ENCODE data around the gene MORN3. TPM values are rescaled to one million over a fixed set of nuclear protein-coding genes. Genes with fewer than 3 reads are reported as not detected.

Gene MORN3
- polyA plus RNA-seq, 2 of the 4 experiments (the other 2 are of a cell fraction) = 0.17 to 0.47 TPM

DNA sequence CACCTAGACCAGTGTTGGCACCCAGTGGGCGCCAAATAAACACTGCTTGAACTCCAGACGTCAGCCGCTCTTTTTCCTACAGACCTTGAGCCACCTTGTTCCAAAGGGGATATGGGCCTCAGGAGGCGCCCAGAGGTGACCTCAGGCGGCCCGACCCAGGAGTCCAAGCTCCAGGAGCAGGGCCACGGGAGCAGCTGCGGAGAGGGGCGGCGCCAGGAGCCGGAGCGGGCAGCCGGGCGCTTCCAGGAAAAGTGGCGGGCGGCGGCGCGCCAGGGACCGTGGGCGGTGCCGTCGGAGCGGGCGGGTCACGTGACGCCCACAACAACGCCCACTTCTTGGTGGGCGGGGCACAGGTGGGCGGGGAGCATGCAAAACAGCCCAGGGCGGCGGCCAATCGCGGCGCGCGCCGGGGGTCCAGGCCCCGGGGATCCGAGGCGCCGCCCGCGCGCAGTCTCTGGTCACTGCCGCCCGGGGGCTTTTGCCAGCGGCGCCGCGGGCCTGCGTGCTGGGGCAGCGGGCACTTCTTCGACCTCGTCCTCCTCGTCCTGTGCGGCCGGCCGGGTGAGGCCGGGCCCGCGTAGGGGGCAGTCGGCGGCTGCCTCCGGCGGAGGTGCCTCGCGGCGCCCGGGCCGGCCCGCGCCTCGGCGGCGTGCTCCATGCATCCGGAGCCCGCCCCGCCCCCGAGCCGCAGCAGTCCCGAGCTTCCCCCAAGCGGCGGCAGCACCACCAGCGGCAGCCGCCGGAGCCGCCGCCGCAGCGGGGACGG lies 43.2 kb downstream of the MORN3 start, which contains the start of gene ORAI1:
ORAI1 (plus strand) TSS at position 444 of the 766 bp plus-strand sequence.
- Histone ChIP-seq H3K27ac (peak within 1 kb of the TSS; percentile 77 to 92), H3K4me1 (peaks cover 32% of the 10 kb centered on the region), H3K9me3 (no peaks in the 10 kb centered on the region), H3K4me2 (peak within 1 kb of the TSS; percentile 85), H3K4me3 (peak within 1 kb of the TSS; percentile 67)
- ChIA-PET POLR2A (interaction anchor here (0.6 to 3.4 kb wide), 16 partner anchors 10 to 174 kb away, joined by 3 to 24 read pairs (median 5); partner anchors contain the start of gene KDM2B), CTCF (interaction anchor here (0.6 to 12.4 kb wide), 27 partner anchors 11 to 183 kb away, joined by 3 to 190 read pairs (median 6); partner anchors contain the start of genes KDM2B, MORN3 and RHOF)
- peak; percentile 80 to 87 for ATAC-seq
- no peak for FAIRE-seq
- no peak for TF ChIP-seq HOXA7 (CRISPR knock-in tag; IDR thresholded peaks at IDR 0.05)
- no peak for TF ChIP-seq HEYL (CRISPR knock-in tag; IDR thresholded peaks at IDR 0.05)
- TF ChIP-seq ZFP36 (IDR thresholded peaks at IDR 0.05; ENCODE audit: borderline replicate concordance, partially characterized antibody) = no peak
- no peak for TF ChIP-seq MAZ (IDR thresholded peaks at IDR 0.05; ENCODE audit: borderline replicate concordance, low read depth, low read length)
- TF ChIP-seq, protein P1, sequence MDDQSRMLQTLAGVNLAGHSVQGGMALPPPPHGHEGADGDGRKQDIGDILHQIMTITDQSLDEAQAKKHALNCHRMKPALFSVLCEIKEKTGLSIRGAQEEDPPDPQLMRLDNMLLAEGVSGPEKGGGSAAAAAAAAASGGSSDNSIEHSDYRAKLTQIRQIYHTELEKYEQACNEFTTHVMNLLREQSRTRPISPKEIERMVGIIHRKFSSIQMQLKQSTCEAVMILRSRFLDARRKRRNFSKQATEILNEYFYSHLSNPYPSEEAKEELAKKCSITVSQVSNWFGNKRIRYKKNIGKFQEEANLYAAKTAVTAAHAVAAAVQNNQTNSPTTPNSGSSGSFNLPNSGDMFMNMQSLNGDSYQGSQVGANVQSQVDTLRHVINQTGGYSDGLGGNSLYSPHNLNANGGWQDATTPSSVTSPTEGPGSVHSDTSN (IDR thresholded peaks at IDR 0.05) = peak; percentile 63; the same call in 1 of the 2 replicates
- TF ChIP-seq, protein P2, sequence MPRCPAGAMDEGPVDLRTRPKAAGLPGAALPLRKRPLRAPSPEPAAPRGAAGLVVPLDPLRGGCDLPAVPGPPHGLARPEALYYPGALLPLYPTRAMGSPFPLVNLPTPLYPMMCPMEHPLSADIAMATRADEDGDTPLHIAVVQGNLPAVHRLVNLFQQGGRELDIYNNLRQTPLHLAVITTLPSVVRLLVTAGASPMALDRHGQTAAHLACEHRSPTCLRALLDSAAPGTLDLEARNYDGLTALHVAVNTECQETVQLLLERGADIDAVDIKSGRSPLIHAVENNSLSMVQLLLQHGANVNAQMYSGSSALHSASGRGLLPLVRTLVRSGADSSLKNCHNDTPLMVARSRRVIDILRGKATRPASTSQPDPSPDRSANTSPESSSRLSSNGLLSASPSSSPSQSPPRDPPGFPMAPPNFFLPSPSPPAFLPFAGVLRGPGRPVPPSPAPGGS (IDR thresholded peaks at IDR 0.05) = peak; percentile 81; the same call in 2 of the 3 replicates
- TF ChIP-seq FOXS1 (CRISPR knock-in tag; IDR thresholded peaks at IDR 0.05) = no peak
- TF ChIP-seq HOXB13 (CRISPR knock-in tag; IDR thresholded peaks at IDR 0.05; ENCODE audit: low read depth) = no peak
- TF ChIP-seq ATOH8 (CRISPR knock-in tag; IDR thresholded peaks at IDR 0.05; ENCODE audit: low read depth) = 0 out of 2 replicates have a peak, but pooled peaks have one; percentile 56
- no peak for TF ChIP-seq CBX8 (IDR thresholded peaks at IDR 0.05)
- TF ChIP-seq MYC (IDR thresholded peaks at IDR 0.05; ENCODE audit: borderline replicate concordance, low read length) = peak; percentile 55
- no peak for TF ChIP-seq HDAC2 (IDR thresholded peaks at IDR 0.05)
- TF ChIP-seq POLR2A (IDR thresholded peaks at IDR 0.05; ENCODE audit: low read length) = peak; percentile 85
- TF ChIP-seq PHF8 (IDR thresholded peaks at IDR 0.05; ENCODE audit: borderline replicate concordance, low read depth) = peak; percentile 46
- TF ChIP-seq ZC3H11A (IDR thresholded peaks at IDR 0.05) = no peak
- TF ChIP-seq, protein P3, sequence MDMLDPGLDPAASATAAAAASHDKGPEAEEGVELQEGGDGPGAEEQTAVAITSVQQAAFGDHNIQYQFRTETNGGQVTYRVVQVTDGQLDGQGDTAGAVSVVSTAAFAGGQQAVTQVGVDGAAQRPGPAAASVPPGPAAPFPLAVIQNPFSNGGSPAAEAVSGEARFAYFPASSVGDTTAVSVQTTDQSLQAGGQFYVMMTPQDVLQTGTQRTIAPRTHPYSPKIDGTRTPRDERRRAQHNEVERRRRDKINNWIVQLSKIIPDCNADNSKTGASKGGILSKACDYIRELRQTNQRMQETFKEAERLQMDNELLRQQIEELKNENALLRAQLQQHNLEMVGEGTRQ (IDR thresholded peaks at IDR 0.05) = peak; percentile 94
- no peak for TF ChIP-seq NFE2L2 (conservative IDR thresholded peaks at IDR 0.05; ENCODE audit: low read length)
- TF ChIP-seq, protein P4, sequence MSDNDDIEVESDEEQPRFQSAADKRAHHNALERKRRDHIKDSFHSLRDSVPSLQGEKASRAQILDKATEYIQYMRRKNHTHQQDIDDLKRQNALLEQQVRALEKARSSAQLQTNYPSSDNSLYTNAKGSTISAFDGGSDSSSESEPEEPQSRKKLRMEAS (IDR thresholded peaks at IDR 0.05) = peak; percentile 73
- no peak for TF ChIP-seq POLR2AphosphoS2 (conservative IDR thresholded peaks at IDR 0.05; ENCODE audit: low read length)
- no peak for TF ChIP-seq RARB (CRISPR knock-in tag; IDR thresholded peaks at IDR 0.05)
- 0 out of 5 replicates have a peak, but pooled peaks of 1 of the 2 experiments have one; percentile 7 for TF ChIP-seq RAD21 (conservative IDR thresholded peaks at IDR 0.05 in 1 of 2, IDR thresholded peaks at IDR 0.05 in 1 of 2)
- TF ChIP-seq, protein P5, sequence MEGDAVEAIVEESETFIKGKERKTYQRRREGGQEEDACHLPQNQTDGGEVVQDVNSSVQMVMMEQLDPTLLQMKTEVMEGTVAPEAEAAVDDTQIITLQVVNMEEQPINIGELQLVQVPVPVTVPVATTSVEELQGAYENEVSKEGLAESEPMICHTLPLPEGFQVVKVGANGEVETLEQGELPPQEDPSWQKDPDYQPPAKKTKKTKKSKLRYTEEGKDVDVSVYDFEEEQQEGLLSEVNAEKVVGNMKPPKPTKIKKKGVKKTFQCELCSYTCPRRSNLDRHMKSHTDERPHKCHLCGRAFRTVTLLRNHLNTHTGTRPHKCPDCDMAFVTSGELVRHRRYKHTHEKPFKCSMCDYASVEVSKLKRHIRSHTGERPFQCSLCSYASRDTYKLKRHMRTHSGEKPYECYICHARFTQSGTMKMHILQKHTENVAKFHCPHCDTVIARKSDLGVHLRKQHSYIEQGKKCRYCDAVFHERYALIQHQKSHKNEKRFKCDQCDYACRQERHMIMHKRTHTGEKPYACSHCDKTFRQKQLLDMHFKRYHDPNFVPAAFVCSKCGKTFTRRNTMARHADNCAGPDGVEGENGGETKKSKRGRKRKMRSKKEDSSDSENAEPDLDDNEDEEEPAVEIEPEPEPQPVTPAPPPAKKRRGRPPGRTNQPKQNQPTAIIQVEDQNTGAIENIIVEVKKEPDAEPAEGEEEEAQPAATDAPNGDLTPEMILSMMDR (IDR thresholded peaks at IDR 0.05) = peak; percentile 22; the same call in 2 of the 3 replicates
- TF ChIP-seq SMC3 (IDR thresholded peaks at IDR 0.05) = no peak
- TF ChIP-seq BHLHE40 (IDR thresholded peaks at IDR 0.05; ENCODE audit: low read depth, low read length) = no peak
- TF ChIP-seq, protein P6, sequence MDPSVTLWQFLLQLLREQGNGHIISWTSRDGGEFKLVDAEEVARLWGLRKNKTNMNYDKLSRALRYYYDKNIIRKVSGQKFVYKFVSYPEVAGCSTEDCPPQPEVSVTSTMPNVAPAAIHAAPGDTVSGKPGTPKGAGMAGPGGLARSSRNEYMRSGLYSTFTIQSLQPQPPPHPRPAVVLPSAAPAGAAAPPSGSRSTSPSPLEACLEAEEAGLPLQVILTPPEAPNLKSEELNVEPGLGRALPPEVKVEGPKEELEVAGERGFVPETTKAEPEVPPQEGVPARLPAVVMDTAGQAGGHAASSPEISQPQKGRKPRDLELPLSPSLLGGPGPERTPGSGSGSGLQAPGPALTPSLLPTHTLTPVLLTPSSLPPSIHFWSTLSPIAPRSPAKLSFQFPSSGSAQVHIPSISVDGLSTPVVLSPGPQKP (IDR thresholded peaks at IDR 0.05; ENCODE audit: low read depth, low read length) = no peak
- no peak for TF ChIP-seq JUNB (IDR thresholded peaks at IDR 0.05)
- no peak for TF ChIP-seq HES2 (IDR thresholded peaks at IDR 0.05)
- no peak for TF ChIP-seq TFCP2L1 (CRISPR knock-in tag; IDR thresholded peaks at IDR 0.05)
- no peak for TF ChIP-seq EHMT2 (IDR thresholded peaks at IDR 0.05; ENCODE audit: low read depth)
- TF ChIP-seq FOSL2 (IDR thresholded peaks at IDR 0.05) = no peak
- no peak for TF ChIP-seq FOSL2 (CRISPR knock-in tag; IDR thresholded peaks at IDR 0.05)
- TF ChIP-seq JUN (IDR thresholded peaks at IDR 0.05) = peak; percentile 79 to 84; a peak in 3 of 5 replicates
- no peak for TF ChIP-seq FOSB (CRISPR knock-in tag; IDR thresholded peaks at IDR 0.05)
- 7% methylated on average over 14 of the region's 92 CpGs for WGBS (ENCODE audit: missing lambda C conversion rate)
- DNase-seq (ENCODE audit: low read depth in 1 of 2, low spot score in 1 of 2) = peak; percentile 80 to 96
